OCI-LY1 (cell line): ENCODE results near the gene SIK2.

Source experiments
- H2AFZ ChIP-seq: fragments of 200-600 bp; sonication (generic), shearing (Covaris generic); 2 replicates; pipeline ENCODE4 v1.6.0; 2014; ENCODE audit warnings: antibody characterized with exemption, mild to moderate bottlenecking, low read length
- H3F3A ChIP-seq: fragments of 200-600 bp; sonication (generic), shearing (Covaris generic); 2 replicates; pipeline ENCODE4 v1.6.0; 2014; ENCODE audit warnings: mild to moderate bottlenecking, antibody characterized with exemption, low read length, moderate library complexity; ENCODE audit not compliant: insufficient read depth
- H3K27ac ChIP-seq: fragments of 200-600 bp; sonication (generic); 2 replicates; pipeline ENCODE4 v1.5.1; 2014; ENCODE audit warnings: low read length, mixed run types, mild to moderate bottlenecking, low read depth; ENCODE audit not compliant: poor library complexity, severe bottlenecking
- H3K27me3 ChIP-seq: fragments of 200-600 bp; sonication (generic); 2 replicates; pipeline ENCODE4 v1.6.0; 2014; ENCODE audit warnings: antibody characterized with exemption, mild to moderate bottlenecking, low read length, moderate library complexity; ENCODE audit not compliant: insufficient read depth
- H3K36me3 ChIP-seq: fragments of 200-600 bp; sonication (generic); 2 replicates; pipeline ENCODE4 v1.6.1; 2014; ENCODE audit warnings: mild to moderate bottlenecking, antibody characterized with exemption, low read length, moderate library complexity, mixed read lengths; ENCODE audit not compliant: insufficient read depth
- H3K4me1 ChIP-seq: fragments of 200-600 bp; sonication (generic); 2 replicates; pipeline ENCODE4 v1.5.1; 2014; ENCODE audit warnings: mild to moderate bottlenecking, low read length, moderate library complexity; ENCODE audit not compliant: insufficient read depth, severe bottlenecking
- H3K4me2 ChIP-seq: fragments of 200-600 bp; sonication (generic), shearing (Covaris generic); 2 replicates; pipeline ENCODE4 v1.6.1; 2014; ENCODE audit warnings: low read length
- H3K4me3 ChIP-seq: fragments of 200-600 bp; sonication (generic); 2 replicates; pipeline ENCODE4 v1.5.1; 2014; ENCODE audit warnings: low read length, low read depth, mild to moderate bottlenecking, mixed read lengths; ENCODE audit not compliant: poor library complexity, severe bottlenecking
- H3K79me2 ChIP-seq: fragments of 200-600 bp; shearing (Covaris generic); 2 replicates; pipeline ENCODE4 v1.6.1; 2016; ENCODE audit warnings: mixed run types, low read length, mixed read lengths; ENCODE audit not compliant: insufficient read depth
- H3K9ac ChIP-seq: fragments of 200-600 bp; sonication (generic), shearing (Covaris generic); 2 replicates; pipeline ENCODE4 v1.6.1; 2014; ENCODE audit warnings: mild to moderate bottlenecking, low read length, mixed read lengths
- H3K9me2 ChIP-seq: fragments of 200-600 bp; sonication (generic), shearing (Covaris generic); 2 replicates; pipeline ENCODE4 v1.6.1; 2014; ENCODE audit warnings: low read depth, mild to moderate bottlenecking, low read length, mixed read lengths
- H3K9me3 ChIP-seq: fragments of 200-600 bp; shearing (Covaris generic); 2 replicates; pipeline ENCODE4 v1.6.1; 2014; ENCODE audit warnings: low read length, mixed read lengths
- H4K20me1 ChIP-seq: fragments of 200-600 bp; sonication (generic), shearing (Covaris generic); 2 replicates; pipeline ENCODE4 v1.6.0; 2016; ENCODE audit warnings: mild to moderate bottlenecking, low read length; ENCODE audit not compliant: insufficient read depth
- EZH2 ChIP-seq: fragments of 200-600 bp; sonication (generic), shearing (Covaris generic); IDR thresholded peaks from 2 replicates; pipeline ENCODE4 v1.8.0; 2017; ENCODE audit warnings: borderline replicate concordance, mixed run types, mild to moderate bottlenecking, antibody characterized with exemption, low read length, moderate library complexity, mixed read lengths
- TF ChIP-seq, protein P1 (sequence below): fragments of 200-600 bp; sonication (generic), shearing (Covaris generic); IDR thresholded peaks from 2 replicates; pipeline ENCODE4 v1.5.1; 2017; ENCODE audit warnings: mild to moderate bottlenecking, antibody characterized with exemption, low read length, moderate library complexity, mixed read lengths

Gene SIK2

GRCh38 chr11:111729071-111729830 is 127.0 kb downstream of the SIK2 start:
- Histone ChIP-seq H4K20me1 (no peaks in the 10 kb centered on the region), H3K4me1 (no peaks in the 10 kb centered on the region), H3K79me2 (no peaks in the 10 kb centered on the region), H3K27me3 (no peaks in the 10 kb centered on the region), H2AFZ (no peak overlapping the region), H3K9me2 (no peaks in the 10 kb centered on the region), H3K4me3 (no peak overlapping the region), H3K9ac (no peak overlapping the region), H3K9me3 (no peaks in the 10 kb centered on the region), H3K36me3 (peaks cover 33% of the 10 kb centered on the region; the same call in 1 of the 2 replicates), H3K27ac (no peak overlapping the region), H3F3A (no peaks in the 10 kb centered on the region), H3K4me2 (no peak overlapping the region)
- TF ChIP-seq, protein P1, sequence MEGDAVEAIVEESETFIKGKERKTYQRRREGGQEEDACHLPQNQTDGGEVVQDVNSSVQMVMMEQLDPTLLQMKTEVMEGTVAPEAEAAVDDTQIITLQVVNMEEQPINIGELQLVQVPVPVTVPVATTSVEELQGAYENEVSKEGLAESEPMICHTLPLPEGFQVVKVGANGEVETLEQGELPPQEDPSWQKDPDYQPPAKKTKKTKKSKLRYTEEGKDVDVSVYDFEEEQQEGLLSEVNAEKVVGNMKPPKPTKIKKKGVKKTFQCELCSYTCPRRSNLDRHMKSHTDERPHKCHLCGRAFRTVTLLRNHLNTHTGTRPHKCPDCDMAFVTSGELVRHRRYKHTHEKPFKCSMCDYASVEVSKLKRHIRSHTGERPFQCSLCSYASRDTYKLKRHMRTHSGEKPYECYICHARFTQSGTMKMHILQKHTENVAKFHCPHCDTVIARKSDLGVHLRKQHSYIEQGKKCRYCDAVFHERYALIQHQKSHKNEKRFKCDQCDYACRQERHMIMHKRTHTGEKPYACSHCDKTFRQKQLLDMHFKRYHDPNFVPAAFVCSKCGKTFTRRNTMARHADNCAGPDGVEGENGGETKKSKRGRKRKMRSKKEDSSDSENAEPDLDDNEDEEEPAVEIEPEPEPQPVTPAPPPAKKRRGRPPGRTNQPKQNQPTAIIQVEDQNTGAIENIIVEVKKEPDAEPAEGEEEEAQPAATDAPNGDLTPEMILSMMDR, result no peak

DNA sequence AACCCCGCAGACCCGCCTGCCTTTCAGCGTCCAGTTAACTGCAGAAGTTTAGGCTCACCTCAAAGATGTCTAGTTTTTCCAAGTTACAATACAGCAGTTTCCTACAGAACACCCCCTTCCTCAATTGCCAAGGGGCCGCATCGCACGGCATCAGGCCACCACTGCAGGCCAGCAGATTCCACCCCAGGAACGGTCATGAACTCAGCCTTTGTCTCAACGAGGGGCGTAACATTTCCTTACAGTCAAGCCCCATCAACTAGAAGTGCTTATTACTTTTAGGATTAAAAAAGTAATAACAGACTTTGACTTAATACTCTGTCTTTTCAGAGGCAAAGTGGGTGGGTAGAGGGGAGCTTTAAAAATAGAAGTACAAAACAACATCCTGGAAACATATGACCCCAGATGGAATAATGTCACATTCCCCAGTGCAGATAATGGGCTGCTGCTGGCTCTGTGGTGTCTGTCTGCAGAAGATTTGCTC is 127.6 kb downstream of the SIK2 start:
- Histone ChIP-seq H3K27me3 (no peaks in the 10 kb centered on the region), H3K4me3 (no peak overlapping the region), H3K79me2 (no peaks in the 10 kb centered on the region), H3K27ac (no peak overlapping the region), H3K4me2 (no peak overlapping the region), H3K9me3 (no peaks in the 10 kb centered on the region), H3K4me1 (peaks cover 2% of the 10 kb centered on the region), H3K9ac (no peak overlapping the region), H3K36me3 (peaks cover 26% of the 10 kb centered on the region; the same call in 1 of the 2 replicates), H3F3A (no peaks in the 10 kb centered on the region), H4K20me1 (no peaks in the 10 kb centered on the region), H3K9me2 (no peaks in the 10 kb centered on the region), H2AFZ (no peak overlapping the region)
- TF ChIP-seq, protein P1, result no peak
- TF ChIP-seq EZH2, result no peak

DNA sequence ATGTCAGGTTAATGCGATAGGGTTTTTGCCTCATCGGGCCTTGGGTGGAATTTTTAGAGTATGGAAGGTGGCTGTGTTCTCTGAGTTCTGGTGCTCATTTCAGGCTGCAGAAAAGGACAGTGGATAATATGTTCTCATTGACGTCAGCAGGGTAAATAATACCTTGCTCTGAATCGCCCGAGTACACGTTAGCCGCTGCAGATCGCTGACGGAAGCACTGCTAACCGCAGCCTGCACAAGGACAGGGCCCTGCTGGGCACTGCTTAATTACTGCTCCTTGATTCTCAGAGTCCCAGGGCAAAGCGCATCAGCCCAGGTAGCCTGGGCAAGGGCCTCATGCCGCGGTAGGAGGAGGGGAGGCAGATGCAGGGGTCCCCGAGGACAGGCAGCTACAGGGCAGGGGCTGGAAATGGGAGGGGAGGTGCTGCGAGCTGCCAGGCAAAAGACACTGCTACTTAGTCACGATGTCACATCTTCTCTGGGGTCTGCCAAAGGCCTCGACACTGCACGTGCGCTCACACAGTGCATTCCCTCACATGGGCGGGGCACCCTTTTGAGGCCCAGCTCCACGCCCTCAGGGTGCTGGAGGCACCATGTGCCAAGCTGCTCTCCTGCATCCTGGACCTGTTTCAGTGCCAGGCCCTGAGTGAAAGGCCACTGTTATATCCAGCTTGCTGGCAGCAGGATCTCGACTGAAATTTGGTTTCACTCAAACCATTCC is 128.8 kb downstream of the SIK2 start:
- H3K36me3 ChIP-seq, result peaks cover 21% of the 10 kb centered on the region; the same call in 1 of the 2 replicates
- no peak overlapping the region for H3K4me2 ChIP-seq
- no peak overlapping the region for H3K27ac ChIP-seq

More for the DNA sequence above, 128.8 kb downstream of the SIK2 start:
- no peaks in the 10 kb centered on the region for H3K9me2 ChIP-seq
- TF ChIP-seq, protein P1, result no peak
- TF ChIP-seq EZH2, result no peak
- H3K9ac ChIP-seq, result no peak overlapping the region
- H3K9me3 ChIP-seq, result no peaks in the 10 kb centered on the region
- peaks cover 10% of the 10 kb centered on the region for H3K4me1 ChIP-seq
- H4K20me1 ChIP-seq, result no peaks in the 10 kb centered on the region
- no peak overlapping the region for H2AFZ ChIP-seq
- no peaks in the 10 kb centered on the region for H3K79me2 ChIP-seq
- H3F3A ChIP-seq, result no peaks in the 10 kb centered on the region
- no peaks in the 10 kb centered on the region for H3K27me3 ChIP-seq
- H3K4me3 ChIP-seq, result no peak overlapping the region
